Calu3 (cell line): ENCODE results near the gene OTX2. TPM values are rescaled to one million over a fixed set of nuclear protein-coding genes. Genes with fewer than 3 reads are reported as not detected.

ENCODE experiments used
- Bru-seq: library from RNA; stranded (reverse); fragments of 400-500 nt; gene quantifications from one replicate; lab custom pipeline; 2021; lab: Mats Ljungman, UMichigan
- BruChase-seq, 2 experiments: library from RNA; stranded (reverse); fragments of 400-500 nt; gene quantifications; one replicate each; lab custom pipeline; 2021; lab: Mats Ljungman, UMichigan
- BruUV-seq: library from RNA; stranded (reverse); fragments of 400-500 nt; replicated peaks from 2 replicates; lab custom pipeline; 2021; lab: Mats Ljungman, UMichigan
- CTCF ChIA-PET: fragments of 300-600 bp; sonication (Branson Sonifier 250); formaldehyde crosslinking; loops from one replicate; lab custom pipeline; 2022; ENCODE audit warnings: antibody characterized with exemption; lab: Charles Lee
- DNase-seq: peaks from one replicate; pipeline ENCODE4 v3.0.0; 2022
- H3K27ac Mint-ChIP-seq: one replicate; pipeline ENCODE4 v1.8.0; 2022; ENCODE audit warnings: mixed read lengths; ENCODE audit not compliant: unreplicated experiment
- H3K27me3 Mint-ChIP-seq: one replicate; pipeline ENCODE4 v1.8.0; 2022; ENCODE audit warnings: mixed read lengths; ENCODE audit not compliant: unreplicated experiment
- H3K36me3 Mint-ChIP-seq: one replicate; pipeline ENCODE4 v1.8.0; 2022; ENCODE audit warnings: mild to moderate bottlenecking, moderate library complexity, mixed read lengths; ENCODE audit not compliant: insufficient read depth, unreplicated experiment
- H3K4me1 Mint-ChIP-seq: one replicate; pipeline ENCODE4 v1.8.0; 2022; ENCODE audit warnings: mild to moderate bottlenecking, low read depth, mixed read lengths; ENCODE audit not compliant: unreplicated experiment
- H3K4me3 Mint-ChIP-seq: one replicate; pipeline ENCODE4 v1.8.0; 2022; ENCODE audit warnings: mild to moderate bottlenecking, low read depth, moderate library complexity, mixed read lengths; ENCODE audit not compliant: unreplicated experiment
- H3K9me3 Mint-ChIP-seq: one replicate; pipeline ENCODE4 v1.8.0; 2022; ENCODE audit warnings: low read depth, mixed read lengths; ENCODE audit not compliant: unreplicated experiment
- intact Hi-C: fragments of 100-400 bp; cut with micrococcal nuclease; formaldehyde crosslinking; loops from one replicate; pipeline ENCODE4 v1.10.0; 2022; ENCODE audit not compliant: unreplicated experiment
- long read RNA-seq: library from polyadenylated mRNA; stranded (forward); transcript quantifications from one replicate; pipeline ENCODE4 v2.0.0, GENCODE V29; 2022
- total RNA-seq: library from RNA; stranded (reverse); gene quantifications from 2 replicates; pipeline ENCODE4 v1.2.3, GENCODE V29; 2022
- TF ChIP-seq, protein P1 (sequence below): fragments of 200-600 bp; IDR thresholded peaks from one replicate; pipeline ENCODE4 v1.8.0; 2022; ENCODE audit warnings: antibody characterized with exemption; ENCODE audit not compliant: unreplicated experiment

Gene OTX2
- total RNA-seq (not detected in 2 replicates), Bru-seq, nascent RNA (not detected), BruChase-seq, experiment 1, labeled RNA remaining after a 6-hour chase (percentile 7 among the genes with signal in this experiment), BruChase-seq, experiment 2, labeled RNA remaining after a 2-hour chase (not detected)
- long read RNA-seq = 0 reads

DNA sequence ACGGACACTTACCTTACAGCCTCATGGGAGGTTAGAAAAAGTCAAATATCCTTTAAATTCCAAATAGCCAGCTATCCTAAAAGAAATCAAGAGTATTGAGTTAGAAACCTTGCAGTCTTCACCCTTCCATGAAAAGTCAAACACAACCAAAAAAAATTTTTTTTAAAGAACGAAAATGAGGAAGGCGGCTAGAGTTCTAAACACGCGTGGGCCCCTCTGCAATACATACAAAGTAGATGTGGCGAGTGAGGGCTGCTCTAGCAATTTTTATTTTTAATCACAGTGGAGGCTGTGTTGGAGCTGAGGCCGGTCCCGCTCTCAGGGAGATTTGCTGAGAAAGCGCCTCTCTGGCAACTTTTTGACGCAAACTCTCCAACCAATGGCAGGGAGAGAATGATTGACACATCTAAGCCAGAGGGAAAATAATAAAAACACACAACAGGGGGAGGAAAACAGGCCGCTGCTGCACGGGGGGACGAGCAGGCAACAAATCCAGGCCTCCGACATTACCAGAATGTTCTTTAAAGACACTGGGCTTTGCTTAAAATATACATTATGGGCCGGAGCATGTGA is at the start of gene OTX2:
Gene OTX2 (minus strand): TSS at position 333 of the 573 bp plus-strand sequence. CDS start 5,023 bp downstream, outside the sequence.
- Mint-ChIP-seq H3K9me3 (no peaks in the 10 kb centered on the region), H3K4me3 (no peak within 1 kb of the TSS), H3K4me1 (no peaks in the 10 kb centered on the region), H3K27ac (no peak within 1 kb of the TSS), H3K27me3 (peaks cover 84% of the 10 kb centered on the region), H3K36me3 (no peaks in the 10 kb centered on the region)
- CTCF ChIA-PET = no interaction called here
- BruUV-seq = no TSS peak
- intact Hi-C loops = no loop called here
- no peak for DNase-seq
- TF ChIP-seq, protein P1, sequence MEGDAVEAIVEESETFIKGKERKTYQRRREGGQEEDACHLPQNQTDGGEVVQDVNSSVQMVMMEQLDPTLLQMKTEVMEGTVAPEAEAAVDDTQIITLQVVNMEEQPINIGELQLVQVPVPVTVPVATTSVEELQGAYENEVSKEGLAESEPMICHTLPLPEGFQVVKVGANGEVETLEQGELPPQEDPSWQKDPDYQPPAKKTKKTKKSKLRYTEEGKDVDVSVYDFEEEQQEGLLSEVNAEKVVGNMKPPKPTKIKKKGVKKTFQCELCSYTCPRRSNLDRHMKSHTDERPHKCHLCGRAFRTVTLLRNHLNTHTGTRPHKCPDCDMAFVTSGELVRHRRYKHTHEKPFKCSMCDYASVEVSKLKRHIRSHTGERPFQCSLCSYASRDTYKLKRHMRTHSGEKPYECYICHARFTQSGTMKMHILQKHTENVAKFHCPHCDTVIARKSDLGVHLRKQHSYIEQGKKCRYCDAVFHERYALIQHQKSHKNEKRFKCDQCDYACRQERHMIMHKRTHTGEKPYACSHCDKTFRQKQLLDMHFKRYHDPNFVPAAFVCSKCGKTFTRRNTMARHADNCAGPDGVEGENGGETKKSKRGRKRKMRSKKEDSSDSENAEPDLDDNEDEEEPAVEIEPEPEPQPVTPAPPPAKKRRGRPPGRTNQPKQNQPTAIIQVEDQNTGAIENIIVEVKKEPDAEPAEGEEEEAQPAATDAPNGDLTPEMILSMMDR = no peak

DNA sequence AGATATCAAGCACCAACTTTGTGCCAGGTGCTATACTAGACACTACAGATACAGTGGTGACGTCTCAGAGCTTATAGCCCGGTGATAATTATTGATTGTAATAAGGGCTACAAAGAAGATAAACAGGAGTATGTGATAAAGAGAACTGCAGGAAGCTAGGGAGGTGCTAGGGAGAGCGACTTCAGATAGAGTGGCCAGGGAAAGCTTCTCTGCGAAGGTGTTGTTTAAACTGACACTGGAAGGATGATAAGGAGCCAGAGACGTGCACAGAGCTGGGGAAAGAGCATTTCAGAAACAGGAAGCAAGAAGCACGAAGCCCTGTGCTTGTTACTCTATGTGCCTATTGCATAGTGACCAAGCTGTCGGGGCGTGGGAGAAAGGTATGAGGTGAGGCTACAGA is 48.1 kb upstream of the OTX2 start:
- CTCF ChIA-PET = no interaction called here
- no peak for DNase-seq
- H3K27me3 Mint-ChIP-seq = peaks cover 53% of the 10 kb centered on the region
- BruUV-seq = no TSS peak
- H3K36me3 Mint-ChIP-seq = no peaks in the 10 kb centered on the region
- no peak overlapping the region for H3K27ac Mint-ChIP-seq
- intact Hi-C loops = no loop called here
- H3K4me1 Mint-ChIP-seq = no peaks in the 10 kb centered on the region
- H3K4me3 Mint-ChIP-seq = no peak overlapping the region
- TF ChIP-seq, protein P1 = no peak
- H3K9me3 Mint-ChIP-seq = no peaks in the 10 kb centered on the region

DNA sequence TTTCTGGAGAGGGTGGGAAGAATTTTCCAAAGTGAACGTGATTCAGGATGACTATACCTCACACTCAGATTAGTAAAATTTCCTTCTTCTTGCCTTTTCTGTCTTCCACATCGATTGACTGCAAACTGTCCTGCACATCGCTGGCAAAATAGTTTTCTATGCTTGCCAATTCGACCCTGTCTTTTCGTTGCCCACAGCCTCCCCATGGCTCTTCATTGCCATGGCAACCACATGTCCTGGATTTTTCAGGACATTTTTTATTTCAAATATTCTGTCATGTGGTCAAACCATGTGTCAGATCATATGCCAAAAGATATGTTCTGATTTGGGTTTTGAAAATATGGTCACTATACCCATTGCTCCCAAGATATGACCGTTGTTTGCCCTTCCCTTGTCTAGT is 46.9 kb upstream of the OTX2 start:
- no peaks in the 10 kb centered on the region for H3K4me1 Mint-ChIP-seq
- no peaks in the 10 kb centered on the region for H3K9me3 Mint-ChIP-seq
- intact Hi-C loops = no loop called here
- no peak overlapping the region for H3K4me3 Mint-ChIP-seq
- DNase-seq = no peak
- H3K27ac Mint-ChIP-seq = no peak overlapping the region
- H3K36me3 Mint-ChIP-seq = no peaks in the 10 kb centered on the region
- TF ChIP-seq, protein P1 = no peak
- peaks cover 53% of the 10 kb centered on the region for H3K27me3 Mint-ChIP-seq
- BruUV-seq = no TSS peak
- CTCF ChIA-PET = no interaction called here

DNA sequence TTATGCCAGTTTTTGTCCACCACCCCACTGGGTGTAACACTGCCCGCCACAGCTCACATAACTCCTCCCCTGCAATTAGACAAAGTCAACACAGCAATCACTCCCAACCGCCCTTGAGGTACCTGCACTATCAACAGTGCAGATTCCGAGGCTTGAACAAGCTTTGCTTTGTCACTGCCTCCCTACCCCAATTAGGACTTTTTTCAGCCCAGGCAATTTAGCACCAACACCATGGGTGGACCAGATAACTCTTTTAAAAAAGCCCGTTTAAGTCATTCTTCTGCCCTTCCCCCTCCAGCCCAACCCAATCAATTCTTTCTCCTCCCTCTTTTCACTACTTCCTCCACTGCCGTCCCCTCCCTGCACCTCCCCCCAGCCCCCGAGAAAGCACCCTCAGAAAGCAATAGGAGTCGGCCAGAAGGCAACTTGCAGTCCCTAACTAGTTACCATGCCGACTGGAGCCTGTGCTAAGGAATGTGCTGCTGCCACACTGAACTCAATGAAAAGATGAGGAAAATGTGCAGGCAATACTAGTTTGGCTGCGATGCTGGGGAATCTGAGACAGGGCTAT is 45.7 kb upstream of the OTX2 start:
- H3K36me3 Mint-ChIP-seq = no peaks in the 10 kb centered on the region
- CTCF ChIA-PET = interaction anchor here (0.6 kb wide), 2 partner anchors 20 to 106 kb away, joined by 3 to 6 read pairs; no protein-coding TSS in a partner anchor
- intact Hi-C loops = no loop called here
- TF ChIP-seq, protein P1 = no peak
- no peak overlapping the region for H3K27ac Mint-ChIP-seq
- no peaks in the 10 kb centered on the region for H3K9me3 Mint-ChIP-seq
- no TSS peak for BruUV-seq
- H3K4me1 Mint-ChIP-seq = no peaks in the 10 kb centered on the region
- peak overlapping the region; percentile 39 for H3K4me3 Mint-ChIP-seq
- H3K27me3 Mint-ChIP-seq = peaks cover 61% of the 10 kb centered on the region
- no peak for DNase-seq
